HG02642 (cell line): ENCODE measurements around the gene LHFPL6.

Source experiments
- ATAC-seq: cut with Tn5 transposase; IDR thresholded peaks from one replicate; pipeline ENCODE4 v1.9.1; 2021; ENCODE audit warnings: mild to moderate bottlenecking; ENCODE audit not compliant: unreplicated experiment, poor library complexity

Gene LHFPL6

GRCh38 chr13:39401756-39402155 is 201.2 kb downstream of the LHFPL6 start:
- ATAC-seq, result no peak

GRCh38 chr13:39401046-39401705 is 201.8 kb downstream of the LHFPL6 start:
- no peak for ATAC-seq

DNA sequence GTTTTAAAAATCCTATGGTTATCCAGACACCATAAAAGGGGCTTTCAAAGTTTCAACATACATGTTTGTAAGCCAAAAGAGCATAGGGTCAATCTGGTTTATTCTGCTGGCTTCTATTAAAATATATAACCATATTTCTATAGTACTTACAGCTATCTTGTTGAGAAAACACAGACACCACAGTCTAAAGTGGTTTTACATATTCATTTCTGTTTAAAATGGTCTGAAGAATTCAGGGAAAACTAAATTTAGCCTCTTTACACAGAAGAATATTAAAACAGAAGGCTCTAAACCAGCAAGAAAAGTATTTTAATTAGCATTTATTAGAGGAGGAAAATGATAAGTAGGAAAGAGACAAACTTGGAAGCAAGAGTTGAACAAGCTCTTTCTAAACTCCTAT is 203.9 kb downstream of the LHFPL6 start:
- ATAC-seq, result no peak

DNA sequence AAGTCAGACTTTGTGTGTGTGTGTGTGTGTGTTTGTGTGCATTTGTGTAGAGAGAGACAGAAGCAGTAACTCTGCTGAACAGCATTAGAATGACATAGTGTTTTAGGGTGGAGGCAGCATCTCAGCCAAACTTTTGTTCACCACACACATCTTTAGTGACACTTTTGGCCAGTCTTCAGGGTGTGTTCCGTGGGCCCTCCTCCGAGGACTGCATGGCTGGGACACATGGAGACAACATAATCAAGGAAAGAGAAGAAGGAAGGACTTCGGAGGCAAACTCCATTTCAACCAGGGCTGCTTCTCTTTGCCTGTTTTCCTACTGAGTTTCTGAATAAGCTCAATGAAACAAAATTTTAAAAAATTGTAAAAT is 205.1 kb downstream of the LHFPL6 start:
- ATAC-seq, result no peak

DNA sequence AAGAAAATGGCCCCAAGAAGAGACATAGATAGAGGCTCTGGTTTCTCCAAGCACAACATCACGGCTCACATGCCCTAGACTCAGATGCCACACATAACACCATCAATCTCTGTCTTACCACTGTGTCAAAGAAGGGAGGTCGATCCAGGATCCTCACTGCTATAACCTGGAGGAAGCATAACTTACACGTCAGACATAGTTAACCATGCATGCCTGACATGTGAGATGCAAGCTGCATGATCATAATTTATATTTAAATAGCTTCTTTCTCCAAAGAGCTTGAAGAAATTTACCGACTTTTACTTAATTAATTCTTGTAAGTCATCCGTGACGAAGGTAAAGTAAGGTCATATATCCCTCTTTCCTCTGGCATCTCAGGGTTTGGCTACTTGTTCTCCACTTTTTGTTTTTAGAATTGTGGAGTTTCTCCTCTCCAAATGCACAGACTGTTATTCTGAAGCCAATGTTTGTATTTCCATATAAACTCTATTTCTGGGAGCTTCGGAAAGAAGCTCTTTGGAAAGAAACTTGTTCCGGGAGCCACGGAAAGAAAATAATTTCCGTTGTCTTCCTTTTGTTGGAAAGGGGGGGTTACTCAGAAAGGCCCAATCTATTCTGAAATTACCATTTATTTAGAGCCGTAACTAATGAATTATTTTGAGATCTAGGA is 205.6 kb downstream of the LHFPL6 start:
- ATAC-seq, result no peak

GRCh38 chr13:39394796-39395678 is 208.0 kb downstream of the LHFPL6 start:
- no peak for ATAC-seq

DNA sequence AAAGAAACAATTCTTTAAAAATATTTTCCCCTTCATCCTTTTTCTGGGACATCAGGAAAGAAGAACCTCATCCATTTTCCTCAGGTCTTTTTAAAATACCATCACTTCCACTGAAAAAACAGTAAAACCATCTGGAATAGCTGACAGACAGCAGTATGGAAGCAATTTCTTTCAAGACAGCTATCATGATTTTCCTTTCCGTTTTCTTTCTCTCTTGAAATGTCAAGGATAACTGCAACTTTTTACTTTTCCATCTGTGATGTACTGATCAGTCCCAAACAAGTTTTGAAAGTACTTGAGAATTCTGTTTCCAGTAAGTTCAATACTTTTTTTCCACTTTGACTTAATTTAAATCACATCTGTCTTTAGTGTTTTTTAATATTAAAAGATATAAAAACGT is 211.2 kb downstream of the LHFPL6 start:
- no peak for ATAC-seq

- ATAC-seq, result no peak
These were observed 214.0 kb downstream of the LHFPL6 start for GRCh38 chr13:39389013-39389412.

DNA sequence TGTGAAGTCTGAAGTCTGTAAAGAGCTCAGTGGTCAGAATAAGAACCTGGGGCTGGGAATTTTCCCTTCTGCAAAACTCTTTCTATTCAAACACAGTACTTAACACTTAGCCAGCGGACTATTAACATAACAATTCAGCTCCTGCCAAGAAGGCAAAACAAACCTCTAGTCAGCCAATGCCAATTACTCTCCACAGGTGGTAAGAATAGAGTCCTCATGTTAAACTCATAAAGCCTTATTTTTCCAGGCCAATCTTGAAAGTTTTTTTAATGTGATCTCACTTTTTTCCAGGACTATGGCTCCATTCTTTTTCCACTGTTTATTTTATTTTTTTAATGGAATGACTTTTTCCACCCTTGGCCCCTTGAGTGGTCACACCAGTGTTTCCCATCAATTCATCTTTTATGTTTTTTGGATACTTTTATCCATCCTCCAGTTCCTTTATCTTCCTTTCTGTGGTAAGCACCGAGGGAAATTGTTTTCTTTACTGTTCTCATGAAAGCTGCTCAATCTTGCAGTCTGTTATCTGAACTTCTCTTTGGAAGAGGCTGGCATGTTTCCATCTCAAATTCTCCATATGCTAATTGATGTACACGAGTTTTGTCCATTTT is 217.3 kb downstream of the LHFPL6 start:
- no peak for ATAC-seq

- no peak for ATAC-seq
These were observed 217.8 kb downstream of the LHFPL6 start for GRCh38 chr13:39385154-39385553.

DNA sequence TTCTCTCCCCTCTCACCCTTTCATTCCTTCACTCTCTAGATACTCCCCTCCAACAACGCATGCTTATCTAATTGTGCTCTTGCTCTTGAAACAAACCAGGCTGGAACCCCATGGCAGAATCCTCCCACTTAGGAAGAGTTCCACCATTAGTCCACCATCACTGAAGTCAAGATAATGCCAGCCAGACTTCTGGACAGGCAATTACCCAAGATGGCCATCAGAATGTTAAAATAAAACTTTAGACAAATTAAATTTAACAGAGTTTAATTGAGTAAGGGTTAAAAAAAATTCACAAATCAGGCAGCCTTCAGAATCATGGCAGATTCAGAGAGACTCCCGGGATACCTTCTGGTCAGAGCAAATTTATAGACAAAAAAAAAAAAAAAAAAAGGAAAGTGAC is 221.5 kb downstream of the LHFPL6 start:
- no peak for ATAC-seq

GRCh38 chr13:39379667-39380655 is 223.0 kb downstream of the LHFPL6 start:
- no peak for ATAC-seq

DNA sequence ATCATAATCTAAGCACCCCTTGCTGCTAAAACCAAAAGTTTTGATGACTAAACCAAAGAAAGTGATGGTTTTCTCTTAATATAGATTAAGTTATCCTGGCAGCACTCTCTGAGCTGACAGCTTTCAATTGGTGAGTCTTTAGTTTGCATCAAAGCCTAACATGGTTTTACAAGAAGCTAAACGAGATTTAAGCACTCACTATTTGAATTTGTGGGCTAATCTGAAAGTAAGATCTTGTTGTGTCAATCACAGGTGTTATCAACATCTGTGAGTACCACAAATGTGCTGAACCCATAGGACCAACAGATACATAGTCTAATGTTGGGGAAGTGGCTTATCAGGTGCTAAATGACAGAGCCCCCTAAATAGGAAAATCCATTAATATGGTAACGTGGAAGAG is 223.9 kb downstream of the LHFPL6 start:
- peak; percentile 97 for ATAC-seq

DNA sequence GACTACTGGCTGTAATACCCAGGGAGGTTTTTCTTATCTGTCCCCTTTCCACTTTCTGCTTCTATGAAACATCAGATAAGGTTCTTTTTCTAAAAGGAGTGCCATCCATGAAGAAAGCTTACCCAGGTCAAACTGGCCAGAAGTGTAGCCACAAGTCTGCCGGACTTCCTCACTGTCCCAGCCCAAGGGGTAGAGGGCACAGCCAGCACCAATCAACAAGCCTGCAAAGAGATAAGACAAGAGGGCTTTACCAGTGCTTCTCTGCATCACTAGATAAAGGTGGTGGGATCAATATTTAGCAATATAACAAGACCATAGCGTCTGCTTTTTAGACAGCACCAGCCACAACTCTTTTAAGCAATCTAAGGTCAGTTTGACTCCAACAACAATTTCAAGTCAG is 224.7 kb downstream of the LHFPL6 start:
- ATAC-seq, result no peak

DNA sequence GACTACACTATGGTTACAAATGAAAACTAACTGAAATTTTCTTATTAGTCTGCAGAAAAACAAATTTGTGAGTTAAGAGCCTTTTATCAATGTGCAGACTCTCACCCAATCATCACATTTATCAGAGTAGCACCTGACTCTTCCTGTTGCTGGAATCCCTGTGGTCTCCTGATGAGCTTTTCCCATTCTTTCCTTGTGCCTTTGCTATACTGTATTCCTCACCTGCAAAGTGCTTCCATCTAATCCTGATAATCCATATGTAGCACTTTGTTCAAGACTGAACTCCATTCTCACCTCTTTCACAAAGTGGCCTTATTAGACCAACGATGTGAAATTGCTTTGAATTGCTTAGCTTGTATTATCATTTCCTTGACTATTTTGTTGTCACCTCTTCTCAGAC is 225.3 kb downstream of the LHFPL6 start:
- no peak for ATAC-seq

GRCh38 chr13:39376076-39376475 is 226.9 kb downstream of the LHFPL6 start:
- no peak for ATAC-seq

- ATAC-seq, result no peak
These were observed 227.4 kb downstream of the LHFPL6 start for GRCh38 chr13:39375601-39376000.

- no peak for ATAC-seq
These were observed 228.2 kb downstream of the LHFPL6 start for GRCh38 chr13:39374741-39375189.

GRCh38 chr13:39373145-39373544 is 229.8 kb downstream of the LHFPL6 start:
- ATAC-seq, result no peak

- no peak for ATAC-seq
These were observed 231.3 kb downstream of the LHFPL6 start for GRCh38 chr13:39371706-39372105.
